Liver (tissue), 9 donors: ENCODE data around the gene KLK15. TPM values are rescaled to one million over a fixed set of nuclear protein-coding genes. Genes with fewer than 3 reads are reported as not detected.

Experiments used
- DNase-seq: peaks from one replicate; pipeline ENCODE4 v3.0.0-alpha.2; 2017; ENCODE audit warnings: low spot score
- H3K27ac ChIP-seq, 2 donors: one replicate each; pipeline ENCODE4 v1.7.0; 2013; ENCODE audit warnings: inconsistent platforms in 2 of 2, low read length in 2 of 2, control low read depth in 1 of 2, low read depth in 1 of 2, mild to moderate bottlenecking in 1 of 2
- H3K27me3 ChIP-seq, 4 donors: one replicate each; pipeline versions ENCODE4 v1.6.1 to v1.7.0; 2013; ENCODE audit warnings: low read length in 3 of 4, inconsistent platforms in 1 of 4, mild to moderate bottlenecking in 1 of 4, moderate library complexity in 1 of 4; ENCODE audit not compliant: control insufficient read depth in 4 of 4, insufficient read depth in 4 of 4
- H3K36me3 ChIP-seq, 4 donors: one replicate each; pipeline versions ENCODE4 v1.6.1 to v1.7.0; 2013; ENCODE audit warnings: low read length in 3 of 4, mild to moderate bottlenecking in 3 of 4, low read depth in 1 of 4, moderate library complexity in 1 of 4; ENCODE audit not compliant: control insufficient read depth in 4 of 4, insufficient read depth in 3 of 4
- H3K4me1 ChIP-seq, 4 donors: one replicate each; pipeline versions ENCODE4 v1.6.1 to v1.7.0; 2013; ENCODE audit warnings: low read length in 3 of 4, mild to moderate bottlenecking in 3 of 4, moderate library complexity in 1 of 4; ENCODE audit not compliant: control insufficient read depth in 4 of 4, insufficient read depth in 4 of 4
- H3K4me3 ChIP-seq, 3 donors: one replicate each; pipeline versions ENCODE4 v1.6.1 to v1.7.0; 2013; ENCODE audit warnings: low read length in 3 of 3, control low read depth in 1 of 3, low read depth in 1 of 3, mild to moderate bottlenecking in 1 of 3
- H3K9ac ChIP-seq, 2 donors: one replicate each; pipeline ENCODE4 v1.7.0; 2013; ENCODE audit warnings: low read length in 2 of 2, mild to moderate bottlenecking in 2 of 2, moderate library complexity in 2 of 2, control low read depth in 1 of 2, low read depth in 1 of 2
- H3K9me3 ChIP-seq, 4 donors: one replicate each; pipeline versions ENCODE4 v1.6.1 to v1.7.0; 2013; ENCODE audit warnings: low read length in 3 of 4; ENCODE audit not compliant: control insufficient read depth in 4 of 4
- ATF3 ChIP-seq: IDR thresholded peaks from 2 replicates; pipeline ENCODE4 v1.6.1; 2016; ENCODE audit warnings: antibody characterized with exemption
- CTCF ChIP-seq: fragments of 150-350 bp; IDR thresholded peaks from 2 replicates; pipeline ENCODE4 v1.5.1; 2017; ENCODE audit warnings: improper control_type of control experiment, low read depth, low read length; ENCODE audit not compliant: missing input control
- EGR1 ChIP-seq, 2 donors: IDR thresholded peaks; 2 replicates each; pipeline ENCODE4 v1.6.1; 2016 to 2018; ENCODE audit warnings: antibody characterized with exemption in 2 of 2, low read depth in 2 of 2
- FOXA1 ChIP-seq: IDR thresholded peaks from 2 replicates; pipeline ENCODE4 v1.6.1; 2016; ENCODE audit warnings: antibody characterized with exemption
- FOXA2 ChIP-seq: IDR thresholded peaks from 2 replicates; pipeline ENCODE4 v1.6.1; 2016; ENCODE audit warnings: antibody characterized with exemption
- GABPA ChIP-seq, 2 donors: IDR thresholded peaks in 1 of 2; conservative IDR thresholded peaks in 1 of 2; 2 replicates each; pipeline ENCODE4 v1.6.1; 2016; ENCODE audit warnings: antibody characterized with exemption in 2 of 2, mild to moderate bottlenecking in 1 of 2, moderate library complexity in 1 of 2
- HNF4A ChIP-seq, 2 donors: conservative IDR thresholded peaks; 2 replicates each; pipeline ENCODE4 v1.6.1; 2016; ENCODE audit warnings: antibody characterized with exemption in 2 of 2, mild to moderate bottlenecking in 2 of 2
- HNF4G ChIP-seq: IDR thresholded peaks from 2 replicates; pipeline ENCODE4 v1.6.1; 2016; ENCODE audit warnings: antibody characterized with exemption
- JUND ChIP-seq, 2 donors: IDR thresholded peaks; 2 replicates each; pipeline ENCODE4 v1.6.1; 2016; ENCODE audit warnings: antibody characterized with exemption in 2 of 2
- MAX ChIP-seq: IDR thresholded peaks from 2 replicates; pipeline ENCODE4 v1.6.1; 2016; ENCODE audit warnings: antibody characterized with exemption
- NR2F2 ChIP-seq: IDR thresholded peaks from 2 replicates; pipeline ENCODE4 v1.6.1; 2016; ENCODE audit warnings: antibody characterized with exemption
- RAD21 ChIP-seq, 2 donors: IDR thresholded peaks; 2 replicates each; pipeline ENCODE4 v1.6.1; 2016; ENCODE audit warnings: antibody characterized with exemption in 2 of 2, mild to moderate bottlenecking in 2 of 2
- REST ChIP-seq: IDR thresholded peaks from 2 replicates; pipeline ENCODE4 v1.6.1; 2016; ENCODE audit warnings: antibody characterized with exemption, mild to moderate bottlenecking
- RXRA ChIP-seq, 2 donors: IDR thresholded peaks; 2 replicates each; pipeline ENCODE4 v1.6.1; 2017 to 2018; ENCODE audit warnings: antibody characterized with exemption in 2 of 2, mild to moderate bottlenecking in 1 of 2
- SP1 ChIP-seq: IDR thresholded peaks from 2 replicates; pipeline ENCODE4 v1.6.1; 2018; ENCODE audit warnings: antibody characterized with exemption, mild to moderate bottlenecking
- TAF1 ChIP-seq: conservative IDR thresholded peaks from 2 replicates; pipeline ENCODE4 v1.6.1; 2016; ENCODE audit warnings: antibody characterized with exemption, mild to moderate bottlenecking
- YY1 ChIP-seq: IDR thresholded peaks from 2 replicates; pipeline ENCODE4 v1.6.1; 2016; ENCODE audit warnings: antibody characterized with exemption, mild to moderate bottlenecking
- ZBTB33 ChIP-seq: IDR thresholded peaks from 2 replicates; pipeline ENCODE4 v1.6.1; 2016; ENCODE audit warnings: antibody characterized with exemption
- WGBS: extraction: QIAGEN DNeasy Blood & Tissue Kit; methylation state at CpG from one replicate; pipeline ENCODE4 v1.1.7; 2013; 5-methylcytosine and 5-hydroxymethylcytosine counted together
- polyA plus RNA-seq, 2 donors: library from polyadenylated mRNA; stranded (reverse) in 1 of 2; unstranded in 1 of 2; fragments of 200-250 nt in 1 of 2; fragments of >200 nt in 1 of 2; fragmentation: Nextera tagmentation in 1 of 2; extraction: Ambion mirVana in 1 of 2; gene quantifications; one replicate each; pipeline versions ENCODE4 v1.2.1 to v1.2.3, GENCODE V29; 2013 to 2015
- total RNA-seq, 2 donors: library from RNA; depleted of rRNA; stranded (reverse); fragments of >200 nt; gene quantifications; one replicate each; pipeline ENCODE4 v1.2.3, GENCODE V29; 2014
- donor health status: healthy.
- donor health status: healthy.
- donor health status: healthy.
- donor health status: healthy.
- donor health status: healthy.

Gene KLK15
- total and polyA plus RNA-seq, 4 donors: not detected

- 58% methylated on average over 1 of the region's 1 CpG for WGBS
- no peaks in the 10 kb centered on the region for H3K27me3 ChIP-seq
- TF ChIP-seq HNF4A (conservative IDR thresholded peaks at IDR 0.05) (no peak), FOXA1 (no peak), RAD21 (IDR thresholded peaks at IDR 0.05) (no peak), ZBTB33 (no peak), MAX (no peak), SP1 (no peak), YY1 (no peak), CTCF (no peak), EGR1 (IDR thresholded peaks at IDR 0.05; ENCODE audit: low read depth in 2 of 2) (no peak), GABPA (IDR thresholded peaks at IDR 0.05 in 1 of 2, conservative IDR thresholded peaks at IDR 0.05 in 1 of 2) (no peak), JUND (IDR thresholded peaks at IDR 0.05) (no peak), TAF1 (no peak), NR2F2 (no peak), FOXA2 (no peak), ATF3 (no peak), HNF4G (no peak), RXRA (IDR thresholded peaks at IDR 0.05) (no peak), REST (no peak)
- no peak overlapping the region for H3K4me3 ChIP-seq
- peaks cover 0 to 8% (median under 1%) of the 10 kb centered on the region in 4 donors for H3K4me1 ChIP-seq
- no peaks in the 10 kb centered on the region for H3K36me3 ChIP-seq
- no peak for DNase-seq
- H3K9me3 ChIP-seq: no peaks in the 10 kb centered on the region
- H3K9ac ChIP-seq: no peak overlapping the region
- no peak overlapping the region for H3K27ac ChIP-seq
These were observed 24.5 kb downstream of the KLK15 start for GRCh38 chr19:50808856-50809255.
